AG04450 (cell line): ENCODE data around the gene EDNRB. TPM values are rescaled to one million over a fixed set of nuclear protein-coding genes. Genes with fewer than 3 reads are reported as not detected.
"Not testable (repeated sequence)": the region's sequence is repeated elsewhere in the genome, so short reads cannot be mapped to it uniquely, and the experiment has no call there.

Source experiments
- CTCF ChIA-PET: fragments of 300-600, 350-600 bp; formaldehyde crosslinking; extraction: SDS; loops from one replicate; lab custom pipeline; 2022; ENCODE audit warnings: antibody characterized with exemption, inconsistent platforms; lab: Charles Lee
- POLR2A ChIA-PET: fragments of 350-600 bp; formaldehyde crosslinking; extraction: SDS; loops from one replicate; lab custom pipeline; 2021; ENCODE audit warnings: antibody characterized with exemption, inconsistent platforms; lab: Yijun Ruan, JAX
- DNase-seq: peaks from one replicate; pipeline ENCODE4 v3.0.0-alpha.2; 2011; ENCODE audit warnings: low read depth, low spot score
- H3K27ac ChIP-seq: one replicate; pipeline ENCODE4 v1.5.1; 2012; ENCODE audit warnings: low read depth, low read length, control low read depth
- H3K27me3 ChIP-seq: one replicate; pipeline ENCODE4 v1.6.0; 2012; ENCODE audit warnings: low read length; ENCODE audit not compliant: control insufficient read depth, insufficient read depth
- H3K4me3 ChIP-seq: 2 replicates; pipeline ENCODE4 v1.5.1; 2011; ENCODE audit warnings: mild to moderate bottlenecking, low read depth, low read length, control low read depth
- H3K9me3 ChIP-seq: 2 replicates; pipeline ENCODE4 v1.5.1; 2012; ENCODE audit warnings: low read length; ENCODE audit not compliant: control insufficient read depth, insufficient read depth
- CTCF ChIP-seq: IDR thresholded peaks from 2 replicates; pipeline ENCODE4 v1.5.1; 2011; ENCODE audit warnings: low read depth, low read length, control low read depth, inconsistent platforms
- polyA plus RNA-seq: library from polyadenylated mRNA; depleted of rRNA; stranded (reverse); fragments of >200 nt; gene quantifications from 2 replicates; pipeline ENCODE4 v1.2.3, GENCODE V29; 2011

Gene EDNRB
- polyA plus RNA-seq, 1 experiment: 7.2 TPM

GRCh38 chr13:77946522-77946921 is 27.9 kb upstream of the EDNRB start:
- DNase-seq: no peak
- Histone ChIP-seq H3K4me3 (no peak overlapping the region), H3K27me3 (no peaks in the 10 kb centered on the region), H3K27ac (no peak overlapping the region), H3K9me3 (no peaks in the 10 kb centered on the region)
- CTCF ChIA-PET: no interaction called here
- POLR2A ChIA-PET: no interaction called here
- no peak for TF ChIP-seq CTCF

DNA sequence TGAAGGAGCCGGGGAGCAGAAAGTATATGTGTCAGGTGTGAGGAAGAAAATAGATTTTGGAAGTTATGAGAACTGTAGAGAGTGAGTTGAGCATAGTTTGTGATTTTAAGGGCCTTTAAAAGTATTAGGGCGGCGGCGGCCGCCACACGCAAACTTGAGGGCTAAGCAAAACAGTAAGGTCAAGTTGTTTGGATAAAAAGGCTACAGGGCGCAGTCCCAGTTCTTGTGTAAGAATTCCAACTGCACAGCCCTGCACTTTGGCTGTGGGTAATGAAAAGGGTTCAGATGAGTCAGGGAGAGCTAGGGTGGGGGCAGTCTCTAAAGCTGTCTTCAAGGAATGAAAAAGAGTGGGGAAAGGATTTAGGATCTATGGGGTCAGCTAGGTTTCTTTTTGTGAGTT is 16.4 kb upstream of the EDNRB start:
- H3K27me3 ChIP-seq, H3K27ac ChIP-seq, H3K9me3 ChIP-seq, H3K4me3 ChIP-seq, POLR2A ChIA-PET, DNase-seq: not testable (repeated sequence)
- CTCF ChIA-PET: interaction anchor here (1.0 kb wide), 1 partner anchor 186 kb away, joined by 6 read pairs; no protein-coding TSS in a partner anchor

- H3K9me3 ChIP-seq: no peaks in the 10 kb centered on the region
- no peak overlapping the region for H3K4me3 ChIP-seq
- no peak for DNase-seq
- H3K27me3 ChIP-seq: no peaks in the 10 kb centered on the region
- CTCF ChIA-PET: interaction anchor here (1.7 kb wide), 1 partner anchor 191 kb away, joined by 5 read pairs; no protein-coding TSS in a partner anchor
- POLR2A ChIA-PET: no interaction called here
- TF ChIP-seq CTCF: no peak
- H3K27ac ChIP-seq: no peak overlapping the region
Observed at GRCh38 chr13:77930430-77930829, 11.8 kb upstream of the EDNRB start.

DNA sequence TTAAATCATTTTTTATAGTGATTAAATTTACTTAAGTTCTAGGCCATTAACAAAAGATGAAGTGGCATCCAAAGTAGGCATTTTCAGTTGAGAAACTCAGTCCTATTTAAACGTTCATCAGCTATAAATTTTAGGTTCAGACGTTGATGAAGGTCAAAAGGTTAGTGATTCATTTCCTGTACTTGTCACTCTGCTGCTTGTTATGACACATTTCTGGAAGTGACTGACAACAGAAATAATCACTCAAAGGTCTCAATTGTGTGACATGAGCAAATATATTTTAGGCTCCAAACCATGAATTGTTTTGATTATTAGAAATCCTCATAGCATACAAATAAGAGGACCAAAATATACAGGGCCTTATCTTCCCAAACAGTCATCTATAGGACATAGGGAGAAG is 10.3 kb upstream of the EDNRB start:
- no peak for DNase-seq
- no peak for TF ChIP-seq CTCF

DNA sequence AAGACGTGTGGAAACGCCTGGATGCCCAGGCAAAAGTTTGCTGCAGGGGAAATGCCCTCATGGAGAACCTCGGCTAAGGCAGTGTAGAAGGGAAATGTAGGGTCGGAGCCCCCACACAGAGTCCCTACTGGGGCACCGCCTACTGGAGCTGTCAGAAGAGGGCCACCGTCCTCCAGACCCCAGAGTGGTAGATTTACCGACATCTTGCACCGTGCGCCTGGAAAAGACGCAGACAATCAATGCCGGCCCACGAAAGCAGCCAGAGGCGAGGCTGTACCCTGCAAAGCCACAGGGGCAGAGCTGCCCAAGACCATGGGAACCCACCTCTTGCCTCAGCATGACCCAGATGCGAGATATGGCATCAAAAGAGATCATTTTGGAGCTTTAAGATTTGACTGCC is 7.0 kb upstream of the EDNRB start:
- Histone ChIP-seq H3K9me3 (no peaks in the 10 kb centered on the region), H3K27me3 (peaks cover 3% of the 10 kb centered on the region), H3K27ac (no peak overlapping the region), H3K4me3 (no peak overlapping the region)
- POLR2A ChIA-PET: no interaction called here
- CTCF ChIA-PET: no interaction called here
- TF ChIP-seq CTCF: no peak
- no peak for DNase-seq

More for the DNA sequence above, 10.3 kb upstream of the EDNRB start:
- POLR2A ChIA-PET: no interaction called here
- H3K27ac ChIP-seq: no peak overlapping the region
- H3K4me3 ChIP-seq: no peak overlapping the region
- no peaks in the 10 kb centered on the region for H3K27me3 ChIP-seq
- CTCF ChIA-PET: no interaction called here
- no peaks in the 10 kb centered on the region for H3K9me3 ChIP-seq
